ENCODE results near the gene KCNK5.

The KCNK5 gene

GRCh38 chr6:39196673-39197091, 32.6 kb downstream of the KCNK5 start:
- no peak for DNase-seq

DNA sequence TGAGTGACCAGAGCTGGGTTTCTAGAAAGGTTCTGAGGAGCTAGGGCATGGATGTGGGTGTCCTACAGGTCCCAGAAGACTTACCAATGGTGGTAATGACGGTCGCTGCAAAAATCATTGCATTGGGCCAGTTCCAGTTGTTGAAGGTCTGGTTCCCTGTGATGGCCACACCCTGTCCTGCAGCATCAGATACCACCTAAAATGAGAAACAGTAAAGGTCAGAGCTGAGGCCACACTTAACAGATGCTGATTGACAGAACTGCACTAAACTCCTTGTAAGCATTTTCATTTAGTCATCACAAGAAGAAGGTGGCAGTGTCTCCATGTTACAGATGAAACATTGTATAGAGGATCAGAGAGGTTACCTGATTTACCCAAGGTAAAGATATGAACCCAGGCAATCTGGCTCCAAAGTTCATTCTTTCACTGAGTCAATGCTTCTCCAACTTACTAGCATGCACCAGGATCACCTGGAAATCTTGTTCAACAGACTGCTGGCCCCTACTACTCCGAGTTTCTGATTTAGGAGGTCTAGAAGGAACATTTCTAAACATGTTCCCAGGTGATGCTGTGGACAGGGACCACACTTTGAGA, 33.4 kb downstream of the KCNK5 start:
- no peak for DNase-seq

- DNase-seq: no peak
Measured at GRCh38 chr6:39194466-39194865, 34.8 kb downstream of the KCNK5 start.

GRCh38 chr6:39193201-39193791, 36.0 kb downstream of the KCNK5 start:
- no peak for DNase-seq

GRCh38 chr6:39192736-39193135, 36.5 kb downstream of the KCNK5 start:
- no peak for DNase-seq

DNA sequence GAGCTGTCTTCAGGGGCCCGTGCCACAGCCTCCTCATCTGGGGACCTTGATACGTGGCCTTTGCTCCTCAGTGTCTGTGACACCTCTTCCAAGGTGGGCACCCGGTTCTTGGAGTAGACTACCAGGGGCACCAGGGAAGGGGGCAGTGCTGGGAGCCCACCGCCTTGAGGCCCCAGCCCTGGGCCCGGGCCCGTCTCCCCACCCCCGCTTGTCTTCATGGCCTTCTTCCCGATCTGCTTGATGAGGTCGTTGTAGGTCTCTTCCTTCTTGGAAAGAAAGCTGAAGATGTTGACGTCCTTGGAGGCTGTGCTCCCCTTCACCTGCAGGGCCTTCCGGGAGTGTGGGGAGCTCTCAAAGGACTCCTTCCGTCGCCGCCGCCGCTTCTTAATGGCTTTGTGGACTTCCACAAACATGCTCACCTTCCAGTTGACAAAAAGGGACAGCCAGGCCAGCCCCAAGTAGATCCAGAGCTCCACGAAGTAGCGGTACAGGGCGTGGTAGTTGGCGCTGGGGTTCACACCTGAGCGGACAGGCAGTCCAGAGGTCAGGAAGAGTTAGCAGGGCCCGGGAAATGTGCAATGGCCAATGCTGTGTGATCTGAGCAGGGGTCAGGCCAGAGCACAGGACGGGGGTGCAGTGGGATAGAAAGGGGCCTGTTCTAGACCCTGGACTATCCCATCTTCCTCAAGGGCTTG, 37.9 kb downstream of the KCNK5 start:
- no peak for DNase-seq

GRCh38 chr6:39190545-39191235, 38.6 kb downstream of the KCNK5 start:
- no peak for DNase-seq

GRCh38 chr6:39189915-39190544, 39.2 kb downstream of the KCNK5 start:
- no peak for DNase-seq

DNA sequence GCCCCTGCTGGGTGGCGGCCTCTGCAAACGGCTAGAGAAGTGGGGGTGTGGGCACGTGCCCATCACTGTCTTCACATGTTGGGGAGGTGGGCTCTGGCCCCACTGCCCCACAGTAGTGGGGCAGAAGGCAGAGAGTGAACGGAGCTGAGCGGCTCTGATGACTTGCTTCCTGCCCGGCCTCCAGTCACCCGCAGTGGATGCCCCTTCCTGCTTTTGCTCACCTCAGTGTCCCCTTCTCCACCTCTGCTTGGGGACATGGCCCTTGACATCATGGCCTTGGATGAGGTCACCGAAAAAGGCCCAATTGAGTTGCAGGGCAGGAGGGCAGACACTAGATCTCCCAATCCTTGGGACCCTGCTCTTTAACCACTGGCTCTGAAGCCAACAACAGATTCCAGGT, 40.1 kb downstream of the KCNK5 start:
- DNase-seq: no peak

- no peak for DNase-seq
Measured at GRCh38 chr6:39188571-39188970, 40.7 kb downstream of the KCNK5 start.

- no peak for DNase-seq
Measured at GRCh38 chr6:39188098-39188450, 41.2 kb downstream of the KCNK5 start.

DNA sequence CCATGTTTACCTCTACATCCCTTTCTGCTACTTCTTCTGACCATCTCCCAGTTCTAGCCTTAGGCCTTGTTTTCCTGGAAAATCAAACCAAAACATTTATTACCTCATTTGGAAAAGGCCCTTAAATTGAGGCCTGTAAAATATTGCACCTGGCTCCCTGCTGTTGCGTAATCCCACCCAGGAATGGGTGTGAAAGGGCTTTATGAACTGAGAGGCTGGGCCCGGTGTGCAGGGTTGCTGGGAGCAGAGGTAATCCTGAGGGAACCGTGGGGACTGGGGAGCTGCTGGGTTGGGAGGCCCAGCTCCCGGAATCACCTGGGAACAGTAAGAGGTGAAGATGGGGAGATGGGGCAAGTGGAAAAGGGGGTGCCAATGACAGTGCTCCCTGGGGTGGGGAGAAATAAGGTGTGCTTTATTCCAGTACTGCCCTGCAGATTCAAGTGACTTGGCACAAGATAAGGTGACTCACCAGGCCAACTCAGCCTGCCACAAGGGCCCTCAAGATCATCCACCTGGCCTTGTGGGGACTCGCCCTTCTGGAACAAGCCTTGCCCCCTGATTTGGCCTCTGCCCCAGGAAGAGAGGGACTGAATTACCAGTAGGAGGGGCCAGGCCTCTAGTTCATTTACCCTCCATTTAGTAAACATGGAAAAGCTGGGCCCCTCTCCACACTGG, 44.2 kb downstream of the KCNK5 start:
- no peak for DNase-seq

GRCh38 chr6:39182604-39183003, 46.7 kb downstream of the KCNK5 start:
- DNase-seq: no peak

GRCh38 chr6:39181826-39182225, 47.4 kb downstream of the KCNK5 start:
- DNase-seq: no peak

GRCh38 chr6:39181333-39181732, 47.9 kb downstream of the KCNK5 start:
- no peak for DNase-seq

GRCh38 chr6:39178804-39179203, 50.5 kb downstream of the KCNK5 start:
- DNase-seq: no peak

DNA sequence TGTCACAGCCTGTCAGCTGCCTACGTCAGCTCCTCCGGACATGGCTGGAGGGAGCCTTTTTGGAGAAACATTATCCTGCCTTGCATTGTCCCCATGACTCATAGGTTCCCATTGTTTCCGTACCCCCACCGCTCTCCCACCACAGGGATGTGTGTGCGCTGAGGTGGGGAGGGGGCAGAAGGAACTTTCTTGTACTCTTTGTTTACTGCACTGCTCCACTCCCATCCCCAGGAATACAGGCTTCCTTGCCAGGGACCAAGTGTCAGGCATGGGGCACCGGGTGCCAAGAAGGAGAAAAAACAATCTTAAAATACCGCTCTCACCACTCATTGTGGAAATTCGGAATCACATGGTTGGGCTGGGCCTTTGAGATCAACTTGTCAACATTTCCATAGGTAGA, 51.0 kb downstream of the KCNK5 start:
- DNase-seq: no peak

GRCh38 chr6:39177130-39177529, 52.1 kb downstream of the KCNK5 start:
- DNase-seq: no peak

- no peak for DNase-seq
Measured at GRCh38 chr6:39173270-39173669, 56.0 kb downstream of the KCNK5 start.

DNA sequence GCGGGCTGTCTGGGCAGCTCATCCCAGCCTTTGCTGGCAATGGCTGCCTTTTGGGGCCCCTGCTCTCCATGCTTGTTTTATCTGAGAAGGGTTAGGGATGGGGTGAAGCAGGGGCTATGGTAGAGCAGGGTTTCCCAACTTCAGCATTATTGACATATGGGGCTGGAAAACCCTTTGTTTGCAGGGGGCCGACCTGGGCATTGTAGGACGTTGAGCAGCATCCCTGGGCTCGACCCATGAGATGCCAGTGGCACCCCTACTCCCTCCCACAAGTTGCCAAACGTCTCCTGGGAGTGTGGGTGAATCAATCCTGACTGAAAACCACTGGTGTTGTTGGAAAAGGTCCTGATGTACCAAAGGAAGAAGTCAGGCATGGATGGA, 56.9 kb downstream of the KCNK5 start:
- DNase-seq: no peak

DNA sequence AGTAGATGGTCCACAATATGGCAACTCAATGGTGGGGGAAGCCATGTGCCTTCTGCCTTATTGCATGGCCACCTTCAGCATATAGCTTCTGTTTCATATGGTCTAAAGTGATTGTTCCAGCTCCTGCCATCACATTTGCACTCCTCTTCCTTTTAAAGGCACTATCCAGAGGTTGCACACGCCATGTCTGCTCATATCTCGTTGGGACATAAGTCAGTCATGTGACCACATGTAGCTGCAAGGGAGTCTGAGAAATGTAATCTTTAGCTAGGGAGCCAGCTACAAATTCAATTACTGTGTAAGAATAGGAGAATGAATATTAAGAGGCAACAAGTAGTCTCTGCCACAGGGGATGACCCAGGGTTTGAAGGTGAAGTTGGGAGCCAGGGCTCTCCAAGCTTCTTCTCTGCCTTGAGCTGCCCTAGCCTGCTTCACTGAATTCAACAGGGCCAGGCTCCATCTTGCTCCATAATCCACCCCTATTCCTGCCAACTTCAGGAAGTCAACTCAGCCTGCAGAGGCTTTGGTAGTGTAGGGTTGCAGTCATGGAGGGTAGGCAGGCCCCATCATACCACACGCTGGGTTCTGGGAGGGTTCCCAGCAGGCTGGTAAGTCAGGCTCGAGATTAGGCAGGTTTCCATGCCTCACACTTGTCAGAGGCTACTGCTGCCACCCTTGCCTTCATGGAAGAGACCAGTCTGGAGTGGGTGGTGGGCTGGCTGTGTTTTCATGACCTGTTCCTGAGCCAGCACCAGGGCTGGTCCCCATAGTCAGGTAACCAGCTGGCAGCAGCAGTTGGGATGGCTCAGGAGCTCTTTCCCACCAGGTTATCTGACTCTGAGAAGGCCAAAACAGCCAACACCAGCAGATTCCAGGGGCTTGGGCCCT, 57.5 kb downstream of the KCNK5 start:
- DNase-seq: no peak

- no peak for DNase-seq
Measured at GRCh38 chr6:39170860-39171259, 58.4 kb downstream of the KCNK5 start.

All from activated CD4-positive, alpha-beta T cell treated with anti-CD3 and anti-CD28 coated beads for 1 hour (primary cell).